ENCODE results near the gene PHLPP1.

PHLPP1 gene

GRCh38 chr18:62812242-62812641 lies 96.9 kb downstream of the PHLPP1 start:
- no peak for DNase-seq

GRCh38 chr18:62812876-62813275 lies 97.5 kb downstream of the PHLPP1 start:
- DNase-seq, result no peak

GRCh38 chr18:62814132-62814759 lies 98.9 kb downstream of the PHLPP1 start:
- no peak for DNase-seq

GRCh38 chr18:62825382-62825781 lies 110.0 kb downstream of the PHLPP1 start:
- no peak for DNase-seq

- no peak for DNase-seq
Observed at GRCh38 chr18:62827397-62827796, 112.1 kb downstream of the PHLPP1 start.

GRCh38 chr18:62828091-62828640 lies 112.8 kb downstream of the PHLPP1 start:
- DNase-seq, result peak; percentile 46

- DNase-seq, result peak; percentile 47
Observed at GRCh38 chr18:62828852-62829251, 113.5 kb downstream of the PHLPP1 start.

- DNase-seq, result no peak
Observed at GRCh38 chr18:62829936-62830335, 114.6 kb downstream of the PHLPP1 start.

GRCh38 chr18:62832282-62832681 lies 116.9 kb downstream of the PHLPP1 start:
- DNase-seq, result peak; percentile 30

- DNase-seq, result no peak
Observed at GRCh38 chr18:62833494-62833893, 118.2 kb downstream of the PHLPP1 start.

GRCh38 chr18:62834715-62835114 lies 119.4 kb downstream of the PHLPP1 start:
- no peak for DNase-seq

GRCh38 chr18:62837011-62837410 lies 121.7 kb downstream of the PHLPP1 start:
- no peak for DNase-seq

- DNase-seq, result no peak
Observed at GRCh38 chr18:62838475-62839098, 123.2 kb downstream of the PHLPP1 start.

- DNase-seq, result peak; percentile 26
Observed at GRCh38 chr18:62839874-62840713, 124.8 kb downstream of the PHLPP1 start.

GRCh38 chr18:62841405-62841804 lies 126.1 kb downstream of the PHLPP1 start:
- peak; percentile 85 for DNase-seq

GRCh38 chr18:62842898-62843297 lies 127.6 kb downstream of the PHLPP1 start:
- DNase-seq, result no peak

- DNase-seq, result no peak
Observed at GRCh38 chr18:62844850-62845643, 129.7 kb downstream of the PHLPP1 start.

GRCh38 chr18:62846313-62846712 lies 131.0 kb downstream of the PHLPP1 start:
- DNase-seq, result no peak

- DNase-seq, result no peak
Observed at GRCh38 chr18:62847081-62847480, 131.7 kb downstream of the PHLPP1 start.

- DNase-seq, result no peak
Observed at GRCh38 chr18:62848946-62849345, 133.6 kb downstream of the PHLPP1 start.

- no peak for DNase-seq
Observed at GRCh38 chr18:62850619-62851306, 135.4 kb downstream of the PHLPP1 start.

- DNase-seq, result no peak
Observed at GRCh38 chr18:62852851-62853250, 137.5 kb downstream of the PHLPP1 start.
